Motor neuron (in vitro differentiated cells): ENCODE results near the gene CRX. TPM values are rescaled to one million over a fixed set of nuclear protein-coding genes. Genes with fewer than 3 reads are reported as not detected.
"Not testable (repeated sequence)": the region's sequence is repeated elsewhere in the genome, so short reads cannot be mapped to it uniquely, and the experiment has no call there.

Experiments used
- ATAC-seq, 8 experiments: fragments of 200-7000 bp; cut with Tn5 transposase; replicated peaks in 6 of 8; 2 replicates each; pipeline ENCODE4 v1.8.0; 2021; ENCODE audit warnings: mild to moderate bottlenecking in 8 of 8, moderate library complexity in 8 of 8
- H3K27ac ChIP-seq, 2 donors: fragments of 250-450 bp; sonication (Bioruptor Pico); 2 replicates each; pipeline ENCODE4 v1.9.0; 2021; ENCODE audit warnings: antibody characterized with exemption in 2 of 2, mild to moderate bottlenecking in 2 of 2, moderate library complexity in 1 of 2
- H3K4me1 ChIP-seq, 2 donors: fragments of 250-450 bp; sonication (Bioruptor Pico); replicated peaks in 1 of 2; 2 replicates each; pipeline ENCODE4 v1.6.1; 2021; ENCODE audit warnings: antibody characterized with exemption in 2 of 2, mild to moderate bottlenecking in 2 of 2, moderate library complexity in 1 of 2
- H3K4me3 ChIP-seq, 5 donors: fragments of 250-450 bp; sonication (Bioruptor Pico); 2 replicates each; pipeline ENCODE4 v1.9.0; 2021; ENCODE audit warnings: antibody characterized with exemption in 5 of 5, mild to moderate bottlenecking in 5 of 5, moderate library complexity in 4 of 5
- WGBS, 10 experiments: fragments of 450-650 bp; shearing (Covaris generic); methylation state at CpG; one replicate each; pipeline ENCODE4 v1.0.0; 2022; 5-methylcytosine and 5-hydroxymethylcytosine counted together
- in situ Hi-C, 9 experiments: fragments of 400-800 bp; cut with MboI; loops; one replicate each; pipeline ENCODE4 v1.15.0; 2021; ENCODE audit warnings: low sequenced_read_pairs in 9 of 9, low pct_unique_long_range_greater_than_20kb in 2 of 9; ENCODE audit not compliant: unreplicated experiment in 9 of 9
- total RNA-seq, 8 experiments: library from RNA; unstranded; fragments of 300-600 nt; gene quantifications; 2 replicates each; pipeline versions ENCODE4 v1.2.3 to v1.2.4, GENCODE V29; 2022

Gene CRX
- total RNA-seq, 8 experiments from 2014 or later, result 0.05 to 3.0 (median 0.63) TPM; not detected in 1

GRCh38 chr19:47813304-47813994 is 8.3 kb upstream of the CRX start:
- 0 to 100% (median 11%) methylated on average over 1 to 4 of the region's 17 CpGs; no CpG with 5 or more reads in 5 of the 10 experiments for WGBS, 10 experiments
- Histone ChIP-seq H3K27ac (no peak overlapping the region), H3K4me3 (no peak overlapping the region), H3K4me1 (no peaks in the 10 kb centered on the region)
- in situ Hi-C loops, result no loop called here
- peak; percentile 89 to 100 (median 94) for ATAC-seq

GRCh38 chr19:47813995-47814328 is 7.8 kb upstream of the CRX start:
- in situ Hi-C loops, result no loop called here
- ATAC-seq, result peak in 7 of 8 experiments; percentile 22 to 60 (median 42)
- Histone ChIP-seq H3K27ac (no peak overlapping the region), H3K4me3 (no peak overlapping the region), H3K4me1 (no peaks in the 10 kb centered on the region)
- 15 to 100% (median 49%) methylated on average over 1 to 4 of the region's 7 CpGs; no CpG with 5 or more reads in 4 of the 10 experiments for WGBS, 10 experiments

- in situ Hi-C loops, ATAC-seq, H3K4me1 ChIP-seq, H3K27ac ChIP-seq, H3K4me3 ChIP-seq: not testable (repeated sequence)
- 47 to 100% (median 88%) methylated on average over 1 to 7 of the region's 8 CpGs; no CpG with 5 or more reads in 1 of the 10 experiments for WGBS, 10 experiments
Measured at GRCh38 chr19:47816270-47816669, 5.5 kb upstream of the CRX start.

GRCh38 chr19:47818221-47818620 is 3.5 kb upstream of the CRX start:
- H3K27ac ChIP-seq, H3K4me1 ChIP-seq, in situ Hi-C loops, H3K4me3 ChIP-seq, ATAC-seq: not testable (repeated sequence)
- WGBS, 10 experiments, result 29 to 100% (median 83%) methylated on average over 1 of the region's 1 CpG; no CpG with 5 or more reads in 7 of the 10 experiments

- H3K4me1 ChIP-seq, result peaks cover 2 to 8% of the 10 kb centered on the region in 2 donors
- 0 to 25% (median 0%) methylated on average over 1 to 4 of the region's 10 CpGs; no CpG with 5 or more reads in 3 of the 10 experiments for WGBS, 10 experiments
- no peak overlapping the region for H3K27ac ChIP-seq
- no peak overlapping the region for H3K4me3 ChIP-seq
- in situ Hi-C loops, result no loop called here
- peak in 5 of 8 experiments; percentile 57 to 90 (median 88) for ATAC-seq
Measured at GRCh38 chr19:47819858-47820257, 1.9 kb upstream of the CRX start.

- Histone ChIP-seq H3K4me3 (no peak overlapping the region), H3K4me1 (peaks cover 2 to 8% of the 10 kb centered on the region in 2 donors), H3K27ac (no peak overlapping the region)
- in situ Hi-C loops, result no loop called here
- WGBS, 10 experiments, result 30 to 90% (median 71%) methylated on average over 2 of the region's 2 CpGs; no CpG with 5 or more reads in 2 of the 10 experiments
- no peak for ATAC-seq
Measured at GRCh38 chr19:47820410-47820809, 1.3 kb upstream of the CRX start.

GRCh38 chr19:47824396-47824795 is 2.7 kb downstream of the CRX start:
- Histone ChIP-seq H3K4me1 (peaks cover 2 to 7% of the 10 kb centered on the region in 2 donors), H3K27ac (no peak overlapping the region), H3K4me3 (no peak overlapping the region)
- no peak for ATAC-seq
- 83 to 100% (median 90%) methylated on average over 1 to 3 of the region's 6 CpGs; no CpG with 5 or more reads in 7 of the 10 experiments for WGBS, 10 experiments
- in situ Hi-C loops, result no loop called here

GRCh38 chr19:47826800-47827199 is 5.1 kb downstream of the CRX start:
- no peaks in the 10 kb centered on the region for H3K4me1 ChIP-seq
- no peak overlapping the region for H3K27ac ChIP-seq
- 10 to 100% (median 66%) methylated on average over 1 to 3 of the region's 6 CpGs; no CpG with 5 or more reads in 2 of the 10 experiments for WGBS, 10 experiments
- no peak overlapping the region for H3K4me3 ChIP-seq
- in situ Hi-C loops, result no loop called here
- ATAC-seq, result no peak

- ATAC-seq, result no peak
- 14 to 100% (median 91%) methylated on average over 1 to 4 of the region's 4 CpGs; no CpG with 5 or more reads in 1 of the 10 experiments for WGBS, 10 experiments
- in situ Hi-C loops, result no loop called here
- Histone ChIP-seq H3K27ac (no peak overlapping the region), H3K4me1 (no peaks in the 10 kb centered on the region), H3K4me3 (no peak overlapping the region)
Measured at GRCh38 chr19:47832723-47833122, 11.0 kb downstream of the CRX start.

- 20 to 83% (median 75%) methylated on average over 1 to 5 of the region's 8 CpGs; no CpG with 5 or more reads in 6 of the 10 experiments for WGBS, 10 experiments
- in situ Hi-C loops, result no loop called here
- Histone ChIP-seq H3K4me1 (no peaks in the 10 kb centered on the region), H3K4me3 (no peak overlapping the region), H3K27ac (no peak overlapping the region)
- ATAC-seq, result no peak
Measured at GRCh38 chr19:47836038-47836437, 14.3 kb downstream of the CRX start.

- in situ Hi-C loops, result no loop called here
- 20% methylated on average over 1 of the region's 16 CpGs; no CpG with 5 or more reads in 9 of the 10 experiments for WGBS, 10 experiments
- H3K4me3 ChIP-seq, result no peak overlapping the region
- H3K27ac ChIP-seq, result no peak overlapping the region
- no peak for ATAC-seq
- H3K4me1 ChIP-seq, result no peaks in the 10 kb centered on the region
Measured at GRCh38 chr19:47839411-47839810, 17.7 kb downstream of the CRX start.

GRCh38 chr19:47839913-47840312 is 18.2 kb downstream of the CRX start:
- 7 to 60% (median 50%) methylated on average over 1 to 7 of the region's 10 CpGs; no CpG with 5 or more reads in 7 of the 10 experiments for WGBS, 10 experiments
- Histone ChIP-seq H3K4me1 (no peaks in the 10 kb centered on the region), H3K27ac (no peak overlapping the region), H3K4me3 (no peak overlapping the region)
- peak in 3 of 8 experiments; percentile 34 to 58 (median 47) for ATAC-seq
- in situ Hi-C loops, result no loop called here

- ATAC-seq, result no peak
- H3K4me1 ChIP-seq, result no peaks in the 10 kb centered on the region
- no peak overlapping the region for H3K27ac ChIP-seq
- 23 to 100% (median 81%) methylated on average over 1 to 4 of the region's 5 CpGs; no CpG with 5 or more reads in 2 of the 10 experiments for WGBS, 10 experiments
- H3K4me3 ChIP-seq, result no peak overlapping the region
- in situ Hi-C loops, result no loop called here
Measured at GRCh38 chr19:47842941-47843340, 21.2 kb downstream of the CRX start.

GRCh38 chr19:47848425-47848822 is 26.7 kb downstream of the CRX start:
- H3K4me3 ChIP-seq, result no peak overlapping the region
- ATAC-seq, result no peak
- in situ Hi-C loops, result no loop called here
- 0 to 100% (median 80%) methylated on average over 1 to 8 of the region's 10 CpGs; no CpG with 5 or more reads in 3 of the 10 experiments for WGBS, 10 experiments
- H3K4me1 ChIP-seq, result no peaks in the 10 kb centered on the region
- no peak overlapping the region for H3K27ac ChIP-seq
